ENCODE results near the gene RNF38. TPM values are rescaled to one million over a fixed set of nuclear protein-coding genes. Genes with fewer than 3 reads are reported as not detected.

Gene RNF38
- total RNA-seq, 1 donor = 12.7 TPM

- H3K79me2 ChIP-seq (ENCODE audit: insufficient read depth, low read length) = no peaks in the 10 kb centered on the region
- H3K9me3 ChIP-seq (ENCODE audit: low read depth, low read length) = no peaks in the 10 kb centered on the region
- no peaks in the 10 kb centered on the region for H3K36me3 ChIP-seq (ENCODE audit: insufficient read depth, low read length)
- H3K27me3 ChIP-seq (ENCODE audit: insufficient read depth, low read length) = no peaks in the 10 kb centered on the region
- H2AFZ ChIP-seq (ENCODE audit: low read length) = no peak overlapping the region
- no peaks in the 10 kb centered on the region for H3K4me1 ChIP-seq (ENCODE audit: insufficient read depth, low read length)
- no peaks in the 10 kb centered on the region for H4K20me1 ChIP-seq (ENCODE audit: insufficient read depth, low read length)
- DNase-seq (ENCODE audit: insufficient read length, low spot score, missing footprints) = no peak
- H3K27ac ChIP-seq (ENCODE audit: low read depth, low read length) = no peak overlapping the region
- no peak for TF ChIP-seq CTCF (IDR thresholded peaks at IDR 0.05; ENCODE audit: extremely low read depth, low read depth, low read length)
- no peak overlapping the region for H3K4me3 ChIP-seq (ENCODE audit: insufficient read depth, low read length)
- H3K4me2 ChIP-seq (ENCODE audit: insufficient read depth, low read length) = no peak overlapping the region
Measured at GRCh38 chr9:36293171-36293570, 106.9 kb downstream of the RNF38 start.

- H3K9me3 ChIP-seq (ENCODE audit: low read depth, low read length) = no peaks in the 10 kb centered on the region
- no peak for DNase-seq (ENCODE audit: insufficient read length, low spot score, missing footprints)
- H3K36me3 ChIP-seq (ENCODE audit: insufficient read depth, low read length) = no peaks in the 10 kb centered on the region
- H3K27me3 ChIP-seq (ENCODE audit: insufficient read depth, low read length) = no peaks in the 10 kb centered on the region
- no peak overlapping the region for H3K4me3 ChIP-seq (ENCODE audit: insufficient read depth, low read length)
- H3K4me2 ChIP-seq (ENCODE audit: insufficient read depth, low read length) = no peak overlapping the region
- TF ChIP-seq CTCF (IDR thresholded peaks at IDR 0.05; ENCODE audit: extremely low read depth, low read depth, low read length) = no peak
- no peaks in the 10 kb centered on the region for H3K4me1 ChIP-seq (ENCODE audit: insufficient read depth, low read length)
- no peaks in the 10 kb centered on the region for H4K20me1 ChIP-seq (ENCODE audit: insufficient read depth, low read length)
- no peaks in the 10 kb centered on the region for H3K79me2 ChIP-seq (ENCODE audit: insufficient read depth, low read length)
- no peak overlapping the region for H3K27ac ChIP-seq (ENCODE audit: low read depth, low read length)
- H2AFZ ChIP-seq (ENCODE audit: low read length) = no peak overlapping the region
Measured at GRCh38 chr9:36292641-36293040, 107.4 kb downstream of the RNF38 start.

- no peak overlapping the region for H3K4me3 ChIP-seq (ENCODE audit: insufficient read depth, low read length)
- H3K4me1 ChIP-seq (ENCODE audit: insufficient read depth, low read length) = no peaks in the 10 kb centered on the region
- H3K9me3 ChIP-seq (ENCODE audit: low read depth, low read length) = no peaks in the 10 kb centered on the region
- no peak overlapping the region for H3K4me2 ChIP-seq (ENCODE audit: insufficient read depth, low read length)
- no peak for TF ChIP-seq CTCF (IDR thresholded peaks at IDR 0.05; ENCODE audit: extremely low read depth, low read depth, low read length)
- DNase-seq (ENCODE audit: insufficient read length, low spot score, missing footprints) = no peak
- no peaks in the 10 kb centered on the region for H3K79me2 ChIP-seq (ENCODE audit: insufficient read depth, low read length)
- no peaks in the 10 kb centered on the region for H4K20me1 ChIP-seq (ENCODE audit: insufficient read depth, low read length)
- H3K27ac ChIP-seq (ENCODE audit: low read depth, low read length) = no peak overlapping the region
- no peak overlapping the region for H2AFZ ChIP-seq (ENCODE audit: low read length)
- no peaks in the 10 kb centered on the region for H3K27me3 ChIP-seq (ENCODE audit: insufficient read depth, low read length)
- no peaks in the 10 kb centered on the region for H3K36me3 ChIP-seq (ENCODE audit: insufficient read depth, low read length)
Measured at GRCh38 chr9:36290996-36291395, 109.1 kb downstream of the RNF38 start.

GRCh38 chr9:36289836-36290435 lies 110.1 kb downstream of the RNF38 start:
- H3K36me3 ChIP-seq (ENCODE audit: insufficient read depth, low read length) = no peaks in the 10 kb centered on the region
- no peak overlapping the region for H3K4me2 ChIP-seq (ENCODE audit: insufficient read depth, low read length)
- H2AFZ ChIP-seq (ENCODE audit: low read length) = no peak overlapping the region
- no peaks in the 10 kb centered on the region for H3K9me3 ChIP-seq (ENCODE audit: low read depth, low read length)
- DNase-seq (ENCODE audit: insufficient read length, low spot score, missing footprints) = no peak
- no peak for TF ChIP-seq CTCF (IDR thresholded peaks at IDR 0.05; ENCODE audit: extremely low read depth, low read depth, low read length)
- no peak overlapping the region for H3K4me3 ChIP-seq (ENCODE audit: insufficient read depth, low read length)
- no peaks in the 10 kb centered on the region for H3K79me2 ChIP-seq (ENCODE audit: insufficient read depth, low read length)
- no peak overlapping the region for H3K27ac ChIP-seq (ENCODE audit: low read depth, low read length)
- H3K27me3 ChIP-seq (ENCODE audit: insufficient read depth, low read length) = no peaks in the 10 kb centered on the region
- no peaks in the 10 kb centered on the region for H4K20me1 ChIP-seq (ENCODE audit: insufficient read depth, low read length)
- no peaks in the 10 kb centered on the region for H3K4me1 ChIP-seq (ENCODE audit: insufficient read depth, low read length)

Data from osteoblast (primary cell).